ENCODE measurements around the gene CDCA3.

CDCA3 gene

DNA sequence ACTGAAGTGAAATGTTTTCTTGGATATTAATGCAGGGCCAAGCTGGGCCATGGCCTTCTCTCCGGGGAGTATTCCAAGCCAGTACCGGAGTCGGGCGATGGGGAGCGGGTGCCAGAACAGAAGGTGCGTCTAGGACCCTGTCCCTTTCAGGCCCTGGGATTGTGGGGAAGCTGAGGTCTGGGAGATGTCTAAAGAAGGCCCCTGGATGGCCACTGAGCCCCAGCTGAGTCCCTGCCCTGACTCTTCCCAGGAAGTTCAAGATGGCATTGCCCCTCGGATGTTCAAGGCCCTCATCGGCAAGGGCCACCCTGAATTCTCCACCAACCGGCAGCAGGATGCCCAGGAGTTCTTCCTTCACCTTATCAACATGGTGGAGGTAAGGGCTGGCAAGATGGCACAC is 9.0 kb upstream of the CDCA3 start:
- Histone ChIP-seq H3K36me3 (ENCODE audit: control insufficient read depth, insufficient read depth, low read length) (peaks cover 41% of the 10 kb centered on the region), H3K4me3 (ENCODE audit: low read length) (no peak overlapping the region), H3K9me3 (ENCODE audit: control insufficient read depth, low read length) (no peaks in the 10 kb centered on the region), H3K4me1 (ENCODE audit: control insufficient read depth, insufficient read depth, low read length) (no peaks in the 10 kb centered on the region), H3K27me3 (ENCODE audit: control insufficient read depth, insufficient read depth, low read length) (no peaks in the 10 kb centered on the region), H3K9ac (ENCODE audit: low read length) (no peak overlapping the region)

- Histone ChIP-seq H3K27me3 (ENCODE audit: control insufficient read depth, insufficient read depth, low read length) (no peaks in the 10 kb centered on the region), H3K36me3 (ENCODE audit: control insufficient read depth, insufficient read depth, low read length) (peaks cover 41% of the 10 kb centered on the region), H3K4me1 (ENCODE audit: control insufficient read depth, insufficient read depth, low read length) (no peaks in the 10 kb centered on the region), H3K9ac (ENCODE audit: low read length) (no peak overlapping the region), H3K4me3 (ENCODE audit: low read length) (no peak overlapping the region), H3K9me3 (ENCODE audit: control insufficient read depth, low read length) (no peaks in the 10 kb centered on the region)
Measured at GRCh38 chr12:6858799-6859198, 7.7 kb upstream of the CDCA3 start.

DNA sequence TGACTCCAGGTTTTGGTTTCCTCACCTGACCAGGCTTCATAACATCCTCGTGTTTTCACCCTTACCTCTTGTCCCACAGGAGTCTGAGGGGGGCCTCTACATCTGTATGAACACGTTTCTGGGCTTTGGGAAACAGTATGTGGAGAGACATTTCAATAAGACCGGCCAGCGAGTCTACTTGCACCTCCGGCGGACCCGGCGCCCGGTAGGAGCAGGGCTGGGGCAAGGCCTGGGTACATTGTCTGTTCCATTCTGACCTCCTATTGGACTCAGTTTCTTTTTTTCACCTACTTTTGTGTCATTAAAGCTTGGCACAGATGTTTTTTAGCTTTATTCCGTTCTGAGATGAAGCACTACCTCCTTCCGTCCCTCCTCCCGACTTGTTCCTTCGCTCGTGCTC is 4.2 kb upstream of the CDCA3 start:
- H3K9me3 ChIP-seq (ENCODE audit: control insufficient read depth, low read length), result no peaks in the 10 kb centered on the region
- peaks cover 33% of the 10 kb centered on the region for H3K36me3 ChIP-seq (ENCODE audit: control insufficient read depth, insufficient read depth, low read length)
- H3K27me3 ChIP-seq (ENCODE audit: control insufficient read depth, insufficient read depth, low read length), result no peaks in the 10 kb centered on the region
- H3K9ac ChIP-seq (ENCODE audit: low read length), result no peak overlapping the region
- peaks cover 13% of the 10 kb centered on the region for H3K4me1 ChIP-seq (ENCODE audit: control insufficient read depth, insufficient read depth, low read length)
- H3K4me3 ChIP-seq (ENCODE audit: low read length), result no peak overlapping the region

- H3K4me1 ChIP-seq (ENCODE audit: control insufficient read depth, insufficient read depth, low read length), result peaks cover 17% of the 10 kb centered on the region
- H3K27me3 ChIP-seq (ENCODE audit: control insufficient read depth, insufficient read depth, low read length), result no peaks in the 10 kb centered on the region
- H3K9ac ChIP-seq (ENCODE audit: low read length), result no peak overlapping the region
- no peaks in the 10 kb centered on the region for H3K9me3 ChIP-seq (ENCODE audit: control insufficient read depth, low read length)
- H3K4me3 ChIP-seq (ENCODE audit: low read length), result no peak overlapping the region
- H3K36me3 ChIP-seq (ENCODE audit: control insufficient read depth, insufficient read depth, low read length), result peaks cover 27% of the 10 kb centered on the region
Measured at GRCh38 chr12:6854036-6854435, 3.0 kb upstream of the CDCA3 start.

GRCh38 chr12:6853626-6854025 is 2.5 kb upstream of the CDCA3 start:
- peaks cover 17% of the 10 kb centered on the region for H3K4me1 ChIP-seq (ENCODE audit: control insufficient read depth, insufficient read depth, low read length)
- no peaks in the 10 kb centered on the region for H3K27me3 ChIP-seq (ENCODE audit: control insufficient read depth, insufficient read depth, low read length)
- H3K9ac ChIP-seq (ENCODE audit: low read length), result peak overlapping the region; percentile 33
- no peaks in the 10 kb centered on the region for H3K9me3 ChIP-seq (ENCODE audit: control insufficient read depth, low read length)
- H3K4me3 ChIP-seq (ENCODE audit: low read length), result no peak overlapping the region
- H3K36me3 ChIP-seq (ENCODE audit: control insufficient read depth, insufficient read depth, low read length), result peaks cover 23% of the 10 kb centered on the region

GRCh38 chr12:6852651-6853354 is 1.7 kb upstream of the CDCA3 start:
- Histone ChIP-seq H3K9me3 (ENCODE audit: control insufficient read depth, low read length) (no peaks in the 10 kb centered on the region), H3K4me3 (ENCODE audit: low read length) (peak overlapping the region; percentile 96), H3K36me3 (ENCODE audit: control insufficient read depth, insufficient read depth, low read length) (peaks cover 15% of the 10 kb centered on the region), H3K9ac (ENCODE audit: low read length) (peak overlapping the region; percentile 33), H3K4me1 (ENCODE audit: control insufficient read depth, insufficient read depth, low read length) (peaks cover 17% of the 10 kb centered on the region), H3K27me3 (ENCODE audit: control insufficient read depth, insufficient read depth, low read length) (no peaks in the 10 kb centered on the region)

DNA sequence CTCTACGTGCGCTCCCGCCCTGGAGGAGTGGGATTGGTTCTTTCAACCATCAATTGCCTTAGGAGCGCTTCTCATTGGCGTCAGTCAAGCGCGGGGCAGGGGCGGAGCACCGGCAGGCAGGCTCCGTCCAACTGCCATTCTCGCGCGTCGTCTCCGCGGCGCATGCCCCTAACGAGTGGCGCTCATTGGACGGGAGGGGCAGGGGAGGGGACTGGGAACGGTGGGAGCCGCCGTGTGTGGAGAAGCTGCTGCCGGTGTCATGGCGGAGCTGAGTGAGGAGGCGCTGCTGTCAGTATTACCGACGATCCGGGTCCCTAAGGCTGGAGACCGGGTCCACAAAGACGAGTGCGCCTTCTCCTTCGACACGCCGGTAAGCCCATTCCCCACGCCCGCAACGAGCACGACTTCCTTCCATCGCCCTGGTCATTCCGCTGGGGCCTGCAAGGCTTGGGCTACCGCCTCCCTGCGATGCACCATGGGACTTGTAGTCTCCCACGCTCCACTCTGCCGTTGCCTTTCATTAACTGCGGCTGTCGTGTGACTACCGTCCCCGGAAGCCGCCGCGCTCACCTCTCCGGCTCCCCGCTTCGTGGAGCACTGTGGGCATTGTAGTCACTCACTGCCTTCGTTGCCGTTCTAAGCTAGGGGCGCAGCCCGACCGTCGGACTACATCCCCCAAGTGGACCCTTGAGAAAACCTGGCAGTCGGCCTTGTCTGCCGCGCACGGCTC is 1.0 kb upstream of the CDCA3 start, which contains the start of gene USP5:
USP5 (plus strand) TSS at position 230 of the 730 bp plus-strand sequence; CDS start at position 260, 30 bp downstream.
- Histone ChIP-seq H3K27me3 (ENCODE audit: control insufficient read depth, insufficient read depth, low read length) (no peaks in the 10 kb centered on the region), H3K4me3 (ENCODE audit: low read length) (peak within 1 kb of the TSS; percentile 96), H3K9ac (ENCODE audit: low read length) (peak within 1 kb of the TSS; percentile 85), H3K9me3 (ENCODE audit: control insufficient read depth, low read length) (no peaks in the 10 kb centered on the region), H3K4me1 (ENCODE audit: control insufficient read depth, insufficient read depth, low read length) (peaks cover 17% of the 10 kb centered on the region), H3K36me3 (ENCODE audit: control insufficient read depth, insufficient read depth, low read length) (peaks cover 10% of the 10 kb centered on the region)

GRCh38 chr12:6850796-6851152 is 312 bp downstream of the CDCA3 start:
- H3K27me3 ChIP-seq (ENCODE audit: control insufficient read depth, insufficient read depth, low read length), result no peaks in the 10 kb centered on the region
- no peak overlapping the region for H3K9ac ChIP-seq (ENCODE audit: low read length)
- H3K36me3 ChIP-seq (ENCODE audit: control insufficient read depth, insufficient read depth, low read length), result no peaks in the 10 kb centered on the region
- H3K4me3 ChIP-seq (ENCODE audit: low read length), result no peak overlapping the region
- H3K9me3 ChIP-seq (ENCODE audit: control insufficient read depth, low read length), result no peaks in the 10 kb centered on the region
- H3K4me1 ChIP-seq (ENCODE audit: control insufficient read depth, insufficient read depth, low read length), result peaks cover 17% of the 10 kb centered on the region

DNA sequence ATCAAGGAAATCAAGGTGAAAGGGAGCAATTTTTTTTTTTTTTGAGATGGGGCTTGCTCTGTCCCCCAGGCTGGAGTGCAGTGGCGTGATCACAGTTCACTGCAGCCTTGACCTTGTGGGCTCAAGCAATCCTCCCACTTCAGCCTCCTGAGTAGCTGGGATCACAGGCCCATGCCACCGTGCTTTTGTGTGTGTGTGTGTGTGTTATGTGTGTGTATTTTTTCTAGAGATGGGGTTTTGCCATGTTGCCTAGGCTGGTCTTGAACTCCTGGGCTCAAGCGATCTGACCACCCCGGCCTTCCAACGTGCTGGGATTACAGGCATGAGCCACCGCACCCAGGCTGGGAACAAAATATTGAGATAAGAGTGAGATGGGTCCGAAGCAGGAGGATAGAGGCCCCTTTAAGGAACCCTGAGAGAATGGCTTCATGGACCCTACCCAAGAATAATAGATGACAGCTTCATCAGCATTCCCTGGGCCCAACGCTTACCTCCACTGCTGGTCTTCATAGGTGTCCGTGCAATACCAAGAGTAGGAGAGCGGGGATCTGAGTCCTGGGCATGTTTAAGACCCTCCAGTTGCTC is 1.0 kb downstream of the CDCA3 start:
- H3K9ac ChIP-seq (ENCODE audit: low read length), result no peak overlapping the region
- H3K9me3 ChIP-seq (ENCODE audit: control insufficient read depth, low read length), result no peaks in the 10 kb centered on the region
- H3K4me1 ChIP-seq (ENCODE audit: control insufficient read depth, insufficient read depth, low read length), result peaks cover 17% of the 10 kb centered on the region
- no peak overlapping the region for H3K4me3 ChIP-seq (ENCODE audit: low read length)
- H3K27me3 ChIP-seq (ENCODE audit: control insufficient read depth, insufficient read depth, low read length), result no peaks in the 10 kb centered on the region
- no peaks in the 10 kb centered on the region for H3K36me3 ChIP-seq (ENCODE audit: control insufficient read depth, insufficient read depth, low read length)

DNA sequence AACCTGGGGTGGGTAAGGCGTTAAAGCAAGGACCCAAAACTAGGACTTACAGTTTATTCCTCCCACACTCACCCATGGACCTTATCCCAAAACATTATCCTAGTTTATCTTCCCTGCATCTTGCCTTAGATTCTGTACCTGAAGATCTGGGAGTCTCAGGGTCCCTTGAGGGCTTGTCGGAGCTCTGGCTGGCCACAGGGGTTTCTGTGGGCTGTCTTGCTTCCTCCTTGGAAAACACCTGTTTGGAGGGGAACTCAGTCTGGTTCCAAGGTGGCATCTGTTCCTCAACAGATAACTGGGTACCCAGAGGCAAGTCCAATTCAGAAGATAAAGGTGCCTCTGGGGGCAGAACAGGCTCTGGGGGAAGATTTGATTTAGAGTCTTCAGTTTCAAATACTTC is 1.7 kb downstream of the CDCA3 start:
- Histone ChIP-seq H3K4me1 (ENCODE audit: control insufficient read depth, insufficient read depth, low read length) (peaks cover 17% of the 10 kb centered on the region), H3K9ac (ENCODE audit: low read length) (no peak overlapping the region), H3K4me3 (ENCODE audit: low read length) (no peak overlapping the region), H3K36me3 (ENCODE audit: control insufficient read depth, insufficient read depth, low read length) (no peaks in the 10 kb centered on the region), H3K27me3 (ENCODE audit: control insufficient read depth, insufficient read depth, low read length) (no peaks in the 10 kb centered on the region), H3K9me3 (ENCODE audit: control insufficient read depth, low read length) (no peaks in the 10 kb centered on the region)

DNA sequence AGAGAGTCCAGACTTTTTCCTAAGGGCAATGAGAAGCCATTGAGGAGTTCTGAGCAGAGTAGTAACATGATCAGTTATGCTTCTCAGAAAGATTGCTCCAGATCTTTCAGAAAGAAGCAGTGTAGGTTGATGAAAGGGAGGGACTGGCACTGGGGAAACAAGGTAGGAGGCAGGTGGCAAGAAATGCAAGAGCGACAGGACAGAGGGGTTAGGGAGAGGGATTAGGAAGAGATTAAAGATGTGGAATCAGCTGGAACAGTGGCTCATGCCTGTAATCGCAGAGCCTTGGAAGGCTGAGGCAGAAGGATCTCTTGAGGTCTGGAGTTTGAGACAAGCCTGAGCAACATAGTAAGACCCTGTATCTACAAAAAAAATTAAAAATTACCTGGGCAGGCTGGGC is 3.4 kb downstream of the CDCA3 start:
- Histone ChIP-seq H3K4me3 (ENCODE audit: low read length) (no peak overlapping the region), H3K9me3 (ENCODE audit: control insufficient read depth, low read length) (no peaks in the 10 kb centered on the region), H3K4me1 (ENCODE audit: control insufficient read depth, insufficient read depth, low read length) (peaks cover 19% of the 10 kb centered on the region), H3K36me3 (ENCODE audit: control insufficient read depth, insufficient read depth, low read length) (no peaks in the 10 kb centered on the region), H3K9ac (ENCODE audit: low read length) (no peak overlapping the region), H3K27me3 (ENCODE audit: control insufficient read depth, insufficient read depth, low read length) (no peaks in the 10 kb centered on the region)

DNA sequence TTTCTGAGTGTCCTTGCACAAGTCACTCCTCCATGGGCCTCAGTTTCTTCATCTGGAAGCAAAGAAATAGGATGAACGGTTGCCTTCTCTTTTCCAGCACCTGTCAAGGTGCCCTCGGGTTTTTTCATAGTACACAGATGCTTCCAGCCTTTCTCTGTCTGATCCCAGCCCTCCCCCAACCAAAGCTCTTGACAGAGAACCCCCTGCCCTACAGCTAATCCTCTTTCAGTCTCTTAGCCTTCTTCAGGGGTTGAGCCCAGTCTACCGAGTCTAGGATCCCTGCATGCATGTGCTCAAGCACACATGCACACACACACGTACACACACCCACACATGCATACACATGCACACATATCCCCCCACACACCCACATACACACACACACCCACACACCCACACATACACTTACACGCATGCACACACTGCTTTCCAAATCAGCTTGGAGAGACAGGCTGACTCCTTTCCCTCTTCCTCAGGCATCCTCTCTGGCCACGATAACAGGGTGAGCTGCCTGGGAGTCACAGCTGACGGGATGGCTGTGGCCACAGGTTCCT is 4.7 kb downstream of the CDCA3 start:
- H3K36me3 ChIP-seq (ENCODE audit: control insufficient read depth, insufficient read depth, low read length), result no peaks in the 10 kb centered on the region
- H3K9me3 ChIP-seq (ENCODE audit: control insufficient read depth, low read length), result no peaks in the 10 kb centered on the region
- H3K4me1 ChIP-seq (ENCODE audit: control insufficient read depth, insufficient read depth, low read length), result peaks cover 29% of the 10 kb centered on the region
- no peaks in the 10 kb centered on the region for H3K27me3 ChIP-seq (ENCODE audit: control insufficient read depth, insufficient read depth, low read length)
- H3K4me3 ChIP-seq (ENCODE audit: low read length), result no peak overlapping the region
- H3K9ac ChIP-seq (ENCODE audit: low read length), result no peak overlapping the region
